ENCODE results near the gene KTN1.

The KTN1 gene

DNA sequence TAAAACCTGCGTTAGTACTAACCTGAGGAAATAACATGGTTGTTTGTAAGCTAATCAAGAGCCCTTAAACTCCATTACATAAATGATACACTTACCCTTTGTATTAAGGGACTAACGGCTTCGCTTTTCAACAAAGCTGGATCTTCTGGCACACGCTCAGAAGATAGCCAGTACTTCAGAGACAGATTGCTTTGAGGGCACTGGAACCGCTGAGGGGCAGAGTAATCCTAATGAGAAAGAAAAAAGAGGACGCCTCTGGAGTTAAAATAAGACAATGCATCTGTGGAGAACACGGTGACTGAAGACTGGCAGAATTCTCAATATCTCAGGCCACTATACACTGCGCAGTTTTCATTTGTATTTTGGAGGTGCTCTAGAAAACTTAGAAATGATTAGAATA is 1.5 kb upstream of the KTN1 start:
- DNase-seq = no peak

DNA sequence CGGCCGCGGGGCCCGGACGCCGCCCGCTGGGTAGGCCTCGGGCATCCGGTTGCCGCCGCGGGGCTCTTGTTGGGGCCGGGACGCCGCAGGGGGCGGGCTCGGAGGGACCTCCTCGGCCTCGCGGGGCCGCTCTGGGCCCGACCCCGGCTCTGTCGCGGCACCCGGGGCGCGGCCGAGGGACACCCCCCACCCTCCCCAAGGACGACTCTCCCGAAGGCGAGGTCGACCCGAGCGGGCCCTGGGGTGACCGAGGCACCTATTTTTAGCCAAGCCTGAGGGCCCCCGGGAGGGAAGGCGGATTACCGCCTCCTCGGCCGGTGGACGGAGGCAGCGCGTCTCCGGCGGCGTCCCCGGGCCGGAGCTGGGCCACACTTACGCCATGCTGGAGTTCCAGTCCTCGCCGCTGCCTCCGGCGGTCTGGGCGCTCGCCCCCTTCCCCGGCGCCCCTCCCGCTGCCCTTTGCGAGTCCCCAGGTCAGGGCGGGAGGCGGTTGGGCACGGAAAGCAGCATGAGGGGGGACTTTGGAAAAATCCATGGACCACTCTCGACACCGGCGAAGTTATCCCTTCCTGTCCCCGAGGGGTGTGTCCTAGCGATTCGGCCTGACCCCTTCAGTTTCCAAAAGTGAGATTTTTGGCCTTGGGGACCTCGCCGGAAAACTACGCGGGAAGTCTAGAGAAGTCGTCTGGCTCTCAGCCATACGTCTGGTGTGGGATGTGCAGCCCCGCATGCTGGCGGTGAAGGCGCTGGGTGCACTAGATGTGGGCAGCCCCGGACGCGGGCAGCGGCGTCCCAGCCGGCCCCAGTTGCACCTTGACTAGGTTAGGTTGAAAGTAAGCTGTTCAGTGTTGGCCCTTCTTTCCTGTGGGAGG is 699 bp downstream of the KTN1 start:
- peak; percentile 39 for DNase-seq

DNA sequence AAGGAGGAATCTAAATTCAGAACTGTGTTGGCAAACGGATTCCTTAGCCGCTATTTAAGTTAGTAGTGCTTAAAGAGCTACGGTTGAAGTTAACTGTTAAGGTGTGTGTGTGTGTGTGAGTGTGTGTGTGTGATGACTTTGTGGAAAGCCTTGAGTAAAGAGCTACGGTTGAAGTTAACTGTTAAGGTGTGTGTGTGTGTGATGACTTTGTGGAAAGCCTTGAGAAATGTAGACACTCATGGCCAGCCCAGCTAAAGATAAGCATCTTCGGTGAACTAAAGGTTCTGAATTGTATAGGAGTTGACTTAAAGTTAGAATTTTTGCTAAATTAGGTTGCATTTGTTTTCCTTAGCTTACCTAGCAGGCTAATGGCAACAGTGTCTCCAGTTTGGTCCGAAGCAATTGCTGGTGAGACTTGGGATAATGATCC is 1.4 kb downstream of the KTN1 start:
- no peak for DNase-seq

DNA sequence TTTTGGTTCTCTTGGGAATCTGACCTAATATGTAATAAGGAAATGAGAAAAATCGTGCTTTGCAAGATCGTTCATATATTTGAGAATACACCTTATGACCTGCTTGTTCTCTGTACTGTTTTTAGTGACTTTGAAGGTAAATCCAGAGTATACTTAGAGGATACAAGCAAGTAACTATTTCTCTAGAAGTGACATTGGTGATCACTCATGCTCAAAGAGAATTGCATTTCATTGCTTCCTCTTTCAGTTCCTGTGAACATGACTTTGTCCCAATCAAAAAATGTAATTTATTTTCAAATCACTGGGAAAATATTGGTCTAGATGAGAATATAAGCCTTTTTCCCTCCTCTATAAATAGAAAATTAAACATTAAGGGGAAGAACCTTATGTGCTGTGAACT is 2.7 kb downstream of the KTN1 start:
- DNase-seq = no peak

DNA sequence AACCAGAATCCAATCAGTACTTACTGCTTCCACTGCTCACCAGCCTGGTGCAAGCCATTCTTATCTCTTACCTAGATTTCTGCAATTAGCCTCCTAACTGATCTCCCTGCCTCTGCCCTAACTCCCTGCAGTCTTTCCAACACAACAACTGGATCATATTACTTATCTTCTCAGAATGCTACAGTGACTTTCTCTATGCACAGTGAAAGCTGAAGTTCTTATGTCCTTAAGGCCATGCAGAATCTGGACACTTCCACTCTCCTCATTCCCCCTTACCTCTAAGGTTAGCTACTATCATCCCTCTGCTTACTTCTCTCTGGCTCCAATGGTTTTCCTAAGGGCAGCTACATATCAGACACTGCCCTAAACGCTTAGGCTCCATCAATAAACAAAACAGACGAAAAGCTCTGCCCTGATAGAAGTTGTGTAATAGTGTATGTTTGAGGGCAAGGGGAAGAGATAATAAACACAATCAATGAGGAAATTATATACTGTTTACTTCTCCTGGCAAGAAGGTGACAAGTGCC is 4.0 kb downstream of the KTN1 start:
- DNase-seq = no peak

DNA sequence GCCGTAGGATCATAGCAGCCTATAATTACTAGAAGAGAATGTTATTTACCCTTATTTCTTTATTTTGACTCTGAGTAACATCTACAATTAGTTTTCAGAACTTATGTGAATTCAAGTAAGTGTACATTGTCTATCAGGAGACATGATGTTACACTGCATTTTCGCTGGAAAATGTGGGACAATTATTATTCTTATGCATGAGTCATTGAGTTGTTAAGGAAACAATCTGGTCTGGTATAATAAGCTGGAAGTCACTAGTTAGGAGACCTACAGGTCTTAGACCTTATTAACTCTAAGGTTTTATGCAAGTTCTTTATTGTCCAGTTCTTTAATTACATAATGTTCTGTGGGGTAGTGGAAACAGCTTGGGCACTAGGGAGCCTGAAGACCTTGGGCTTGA is 5.8 kb downstream of the KTN1 start:
- no peak for DNase-seq

DNA sequence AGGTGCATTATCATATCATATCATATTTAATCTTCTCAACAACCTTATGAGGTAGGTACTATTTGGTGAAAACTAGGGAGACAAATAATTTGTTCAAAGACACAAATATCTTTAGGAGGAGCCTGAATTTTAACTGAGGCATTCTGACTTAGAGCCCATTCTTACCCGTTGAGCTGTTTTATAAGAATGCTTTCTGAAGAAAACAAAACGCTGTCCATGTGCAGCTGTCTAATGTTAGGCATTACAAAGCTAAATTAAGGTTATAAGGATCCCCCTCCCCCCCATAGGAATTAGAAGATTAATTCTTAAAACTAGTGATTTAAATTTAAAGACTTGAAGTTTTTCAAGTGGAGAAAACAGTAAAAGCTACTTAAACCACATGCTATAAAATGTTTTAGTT is 6.4 kb downstream of the KTN1 start:
- no peak for DNase-seq

DNA sequence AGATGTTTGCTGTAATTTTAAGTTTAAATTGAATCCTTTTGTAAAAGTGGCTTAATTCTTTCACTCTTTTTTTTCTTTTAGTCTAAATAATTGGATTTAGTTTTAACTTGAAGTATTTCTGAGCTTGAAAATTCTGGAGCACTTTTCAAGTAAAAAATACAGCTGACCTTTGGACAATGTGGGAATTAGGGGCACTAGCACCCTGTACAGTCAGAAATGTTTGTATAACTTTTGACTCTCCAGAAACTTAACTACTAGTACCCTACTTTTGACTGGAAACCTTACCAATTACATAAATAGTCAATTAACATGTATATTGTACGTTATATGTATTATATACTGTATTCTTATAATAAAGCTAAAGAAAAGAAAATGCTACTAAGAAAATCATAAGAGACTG is 7.8 kb downstream of the KTN1 start:
- no peak for DNase-seq

DNA sequence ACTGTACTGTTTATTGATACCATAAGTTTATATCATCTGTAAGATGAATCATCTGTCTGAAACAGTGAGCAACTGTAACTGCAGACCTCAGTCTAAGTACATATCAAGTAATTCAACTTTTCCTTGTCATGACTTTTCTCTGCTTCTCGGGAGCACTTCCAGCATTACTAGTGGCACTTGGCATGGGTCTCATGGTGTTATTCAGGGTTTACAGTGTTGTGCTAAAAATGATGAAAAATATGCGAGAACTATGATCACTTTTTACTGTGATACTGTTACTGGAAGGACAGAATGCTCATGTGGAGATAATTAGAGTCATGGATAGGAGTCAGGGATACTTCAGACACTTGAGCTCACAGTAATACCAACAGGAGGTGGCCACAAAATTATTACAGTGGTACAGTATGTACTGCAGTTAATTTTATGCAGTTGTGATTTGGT is 8.3 kb downstream of the KTN1 start:
- DNase-seq = no peak

DNA sequence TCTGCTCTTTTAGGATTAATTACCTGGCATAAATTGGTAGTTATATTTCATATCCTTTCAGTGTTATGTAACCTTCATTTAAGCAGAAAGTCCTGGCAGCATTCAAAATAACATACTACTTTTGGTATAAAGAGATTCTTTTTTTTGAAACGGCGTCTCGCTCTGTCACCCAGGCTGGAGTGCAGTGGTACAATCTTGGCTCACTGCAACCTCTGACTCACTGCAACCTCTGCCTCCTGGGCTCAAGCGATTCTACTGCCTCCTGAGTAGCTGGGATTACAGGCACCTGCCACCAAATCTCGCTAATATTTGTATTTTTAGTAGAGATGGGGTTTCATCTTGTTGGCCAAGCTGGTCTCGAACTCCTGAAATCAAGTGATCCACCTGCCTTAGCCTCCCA is 9.2 kb downstream of the KTN1 start:
- DNase-seq = no peak

DNA sequence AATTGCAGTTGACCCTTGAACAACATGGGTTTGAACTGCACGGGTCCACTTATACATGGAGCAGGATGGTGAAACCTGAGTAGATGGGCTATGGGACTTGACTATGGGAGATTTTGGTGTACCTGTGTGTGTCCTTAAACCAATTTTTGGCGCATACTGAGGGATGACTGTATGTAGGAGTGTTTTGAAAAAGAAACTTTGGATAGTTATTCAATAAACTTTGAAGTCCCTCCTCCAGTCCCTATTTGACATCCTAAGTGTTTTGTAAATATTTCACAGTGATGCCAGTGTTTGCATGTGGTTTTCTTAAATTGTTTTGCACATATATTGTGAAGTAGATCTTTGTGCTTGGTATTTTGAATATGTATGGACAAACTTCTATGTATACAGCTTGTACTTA is 12.4 kb downstream of the KTN1 start:
- no peak for DNase-seq

DNA sequence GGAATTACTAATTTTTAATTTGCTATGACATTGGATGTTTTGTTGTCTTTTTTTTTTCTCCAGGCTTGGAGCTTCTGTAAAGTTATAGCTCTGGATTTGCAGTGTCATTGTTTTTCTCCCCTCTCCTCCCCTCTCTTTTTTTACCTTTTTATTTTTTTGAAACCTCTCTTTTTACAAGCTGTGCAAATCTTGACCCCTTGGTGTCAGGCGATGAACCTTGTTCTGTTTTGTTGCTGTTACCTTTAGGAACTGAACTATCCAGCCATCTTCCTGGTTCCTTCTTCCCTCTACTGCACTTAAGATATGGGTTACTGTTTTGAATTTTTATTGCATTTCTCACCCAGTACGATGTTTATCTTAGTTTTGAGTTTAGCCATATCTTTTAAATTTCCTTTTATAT is 13.7 kb downstream of the KTN1 start:
- no peak for DNase-seq

DNA sequence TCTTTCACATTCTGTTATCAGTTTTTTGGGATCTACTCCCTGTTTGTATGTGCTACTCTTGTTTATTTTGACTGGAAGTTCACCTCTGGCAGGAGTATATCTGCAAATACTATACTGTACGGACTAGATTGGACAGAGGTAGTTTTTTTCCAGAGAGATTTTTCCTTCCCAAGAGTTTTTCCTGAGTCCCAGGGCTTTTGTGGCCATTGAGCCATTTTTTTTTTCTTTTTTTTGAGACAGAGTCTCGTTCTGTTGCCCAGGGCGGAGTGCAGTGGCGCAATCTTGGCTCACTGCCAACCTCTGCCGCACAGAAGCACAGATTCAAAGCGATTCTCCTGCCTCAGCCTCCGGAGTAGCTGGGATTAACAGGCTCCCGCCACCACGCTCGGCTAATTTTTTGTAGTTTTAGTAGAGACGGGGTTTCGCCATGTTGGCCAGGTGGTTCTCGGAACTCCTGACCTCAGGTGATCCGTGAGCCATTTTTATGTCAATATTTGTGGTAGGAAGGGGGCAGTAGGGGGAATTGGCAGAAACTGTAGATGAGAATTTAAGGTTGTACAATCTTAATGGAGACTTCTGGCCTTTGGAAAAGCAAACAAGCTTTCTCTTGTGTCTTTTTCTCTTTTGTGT is 19.4 kb downstream of the KTN1 start:
- DNase-seq = no peak

DNA sequence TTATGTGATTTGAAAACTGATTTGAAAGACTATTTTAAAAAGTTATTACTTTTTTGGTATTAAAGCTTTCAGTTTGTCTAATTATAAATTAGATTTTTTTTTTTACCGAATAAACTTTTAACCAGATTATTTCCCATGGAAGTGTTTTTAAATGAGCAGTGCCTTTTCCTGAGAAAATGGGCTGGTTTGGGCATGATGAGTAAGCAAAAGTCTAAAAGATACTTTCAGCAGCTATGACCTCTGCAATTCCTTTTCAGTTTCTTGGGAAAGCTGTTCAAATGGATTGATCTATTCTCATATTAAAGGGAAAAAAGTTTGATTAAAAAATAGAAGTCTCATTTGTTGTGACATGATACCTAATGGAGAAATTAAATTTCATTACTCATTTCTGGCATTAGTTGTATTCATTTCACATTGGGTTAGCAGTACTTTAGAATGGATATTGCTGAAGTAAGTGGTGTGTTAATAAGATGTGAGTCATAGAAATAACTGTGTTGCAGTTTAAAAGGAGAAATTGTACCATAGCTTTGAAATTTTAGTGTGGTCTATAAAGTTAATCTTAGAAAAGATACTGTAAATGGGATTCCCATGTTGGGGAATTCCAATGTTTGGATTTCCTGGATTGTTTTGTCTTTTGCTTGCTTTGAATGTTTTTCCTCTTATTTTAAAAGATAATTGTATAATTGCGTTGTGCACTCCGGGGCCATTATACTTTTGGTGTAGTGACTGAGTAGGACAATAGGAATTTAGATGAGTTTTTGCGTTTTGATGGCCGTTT is 21.0 kb downstream of the KTN1 start:
- no peak for DNase-seq

DNA sequence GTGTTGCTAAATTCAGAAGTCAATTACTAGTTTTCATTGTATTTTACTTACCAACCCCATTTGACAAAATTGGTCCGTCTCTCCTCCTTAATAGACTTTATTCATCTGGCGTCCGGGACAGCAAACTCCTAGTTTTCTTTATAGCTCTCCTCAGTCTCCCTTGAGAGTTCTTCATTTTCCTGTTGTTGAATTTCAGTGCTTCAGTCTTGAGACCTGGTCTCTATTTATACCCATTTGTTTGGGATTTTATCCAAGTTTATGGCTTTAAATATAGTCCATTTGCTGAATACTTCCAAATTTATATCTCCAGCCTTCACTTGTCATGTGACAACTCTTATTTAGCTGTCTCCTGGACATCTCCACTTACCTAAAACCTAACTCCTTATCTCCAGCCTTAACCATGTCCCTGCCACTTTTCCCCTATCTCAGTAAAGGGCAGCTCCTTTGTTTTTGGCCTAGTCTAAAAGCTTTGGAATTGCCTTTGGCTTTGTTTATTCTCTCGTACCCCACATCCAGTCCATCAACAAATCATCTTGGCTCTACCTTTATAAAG is 23.5 kb downstream of the KTN1 start:
- no peak for DNase-seq

DNA sequence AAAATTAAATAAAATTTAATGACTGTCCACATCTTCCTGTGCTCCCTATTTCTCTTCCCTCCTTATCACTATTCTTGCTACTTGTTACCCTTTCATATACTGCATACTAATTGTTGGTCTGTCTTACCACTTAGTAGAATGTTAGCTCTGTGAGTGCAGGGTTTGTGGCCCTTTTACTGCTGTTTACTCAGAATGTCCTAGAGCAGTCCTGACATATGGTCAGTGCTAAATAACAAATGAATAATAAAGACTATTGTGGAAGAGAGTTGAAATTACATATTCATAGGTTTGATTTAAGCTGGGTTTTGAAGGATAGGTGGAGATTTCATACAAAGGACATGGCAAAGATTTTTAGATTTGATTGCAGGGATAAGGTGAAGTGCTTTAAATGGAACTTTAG is 24.5 kb downstream of the KTN1 start:
- DNase-seq = no peak

DNA sequence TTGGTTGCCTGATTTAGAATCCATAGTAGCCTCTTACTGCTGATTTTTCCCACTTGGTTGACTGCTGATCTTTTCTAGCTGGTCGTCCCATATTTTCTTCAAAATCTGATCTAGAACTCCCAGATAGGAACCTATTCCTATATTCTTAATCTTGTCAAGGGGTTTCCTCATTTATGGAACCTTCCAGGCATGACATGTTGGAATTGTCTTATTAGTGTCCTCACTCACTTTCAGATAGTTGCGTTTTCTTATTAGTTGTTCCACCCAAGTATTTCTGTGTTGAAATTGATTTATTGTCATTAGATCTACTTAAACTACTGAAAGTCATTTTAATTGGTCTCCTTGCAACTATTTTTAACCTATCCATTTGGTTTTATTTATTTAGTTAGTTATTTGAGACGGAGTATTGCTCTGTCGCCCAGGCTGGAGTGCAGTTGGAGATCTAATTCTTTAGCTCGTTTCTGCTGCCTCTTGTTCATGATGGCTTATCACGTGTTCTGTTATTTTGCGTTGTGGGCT is 25.0 kb downstream of the KTN1 start:
- DNase-seq = no peak

DNA sequence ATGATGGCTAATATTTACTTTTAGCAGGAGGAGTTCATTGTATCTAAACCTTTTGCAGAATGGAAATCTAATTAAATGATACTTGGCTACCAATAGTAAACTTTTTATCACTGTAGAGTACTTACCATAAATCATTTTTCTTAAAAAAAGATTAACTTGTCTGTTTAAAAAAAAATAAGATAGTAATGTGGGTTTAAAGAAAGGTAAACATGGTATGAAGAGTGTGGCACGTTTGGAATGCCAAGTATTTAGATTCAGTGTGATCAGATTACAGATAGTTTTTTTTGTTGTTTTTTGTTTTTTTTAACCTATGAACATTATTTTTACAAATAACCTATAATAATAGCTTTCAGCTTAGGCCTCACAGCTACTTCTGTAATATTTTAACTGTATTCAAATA is 25.8 kb downstream of the KTN1 start:
- DNase-seq = no peak

DNA sequence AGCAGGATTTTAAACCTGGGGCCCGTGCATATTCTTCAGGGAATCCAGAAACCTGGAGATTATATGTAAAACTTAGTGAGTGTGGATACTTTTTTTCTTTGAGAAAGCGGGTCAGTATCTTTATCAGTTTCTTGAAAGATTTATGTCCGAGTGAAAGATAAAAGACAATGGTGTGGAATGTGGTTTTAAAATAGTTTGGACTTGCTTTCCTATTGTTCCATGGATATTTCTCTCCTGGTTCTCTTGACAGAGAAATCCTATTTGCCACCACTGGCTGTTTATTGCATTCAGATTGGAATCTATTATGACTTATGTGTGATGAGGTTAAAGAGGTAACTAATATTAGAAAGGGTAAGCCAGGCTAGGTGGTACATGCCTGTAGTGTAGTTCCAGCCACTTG is 27.4 kb downstream of the KTN1 start:
- no peak for DNase-seq

DNA sequence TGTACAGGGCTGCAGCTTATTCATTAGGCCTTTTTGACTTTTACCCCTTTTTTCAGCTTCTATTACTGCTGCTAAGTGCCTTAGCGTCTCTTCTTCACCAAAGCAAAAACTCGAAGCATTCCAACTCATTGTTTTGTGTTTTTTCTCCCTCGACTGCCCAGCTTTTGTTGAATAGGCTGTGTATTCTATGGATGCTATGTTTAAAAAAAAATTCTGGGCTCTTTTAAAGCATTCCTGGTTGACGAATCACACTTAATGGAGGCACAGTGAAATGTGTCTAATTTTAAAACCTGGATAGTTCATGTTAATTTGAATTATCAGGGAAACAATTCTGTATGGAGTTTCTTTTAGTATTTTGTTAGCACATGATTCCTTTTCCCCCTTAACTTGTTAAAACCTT is 29.7 kb downstream of the KTN1 start:
- DNase-seq = no peak

DNA sequence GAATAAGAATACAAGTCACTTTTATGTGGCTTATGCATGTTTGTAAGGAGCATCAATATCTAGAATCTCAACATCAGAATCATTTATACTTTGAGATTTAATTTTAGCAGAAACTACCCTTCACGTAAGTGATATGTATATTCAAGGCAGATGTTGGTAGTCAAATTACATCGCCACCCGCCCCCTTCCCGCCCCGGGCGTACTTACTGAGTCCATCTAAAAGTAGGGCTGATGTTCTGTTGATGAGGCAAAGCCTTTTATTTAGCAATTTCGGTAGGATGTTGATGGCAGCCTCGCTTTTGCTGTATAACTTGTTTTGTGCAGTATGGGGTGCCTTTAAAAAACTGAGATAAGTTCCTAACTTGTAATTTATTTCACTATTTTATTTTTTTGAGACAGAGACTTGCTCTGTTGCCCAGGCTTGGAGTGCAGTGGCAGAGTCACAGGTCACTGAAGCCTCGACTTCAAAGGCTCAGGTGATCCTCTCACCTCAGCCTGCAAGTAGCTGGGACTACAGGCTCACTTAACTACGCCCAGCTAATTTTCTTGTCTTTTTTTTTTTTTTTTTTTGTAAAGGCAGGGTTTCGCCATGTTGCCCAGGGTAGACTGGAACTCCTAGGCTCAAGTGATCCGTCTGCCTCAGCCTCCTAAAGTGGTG is 30.8 kb downstream of the KTN1 start:
- DNase-seq = no peak

DNA sequence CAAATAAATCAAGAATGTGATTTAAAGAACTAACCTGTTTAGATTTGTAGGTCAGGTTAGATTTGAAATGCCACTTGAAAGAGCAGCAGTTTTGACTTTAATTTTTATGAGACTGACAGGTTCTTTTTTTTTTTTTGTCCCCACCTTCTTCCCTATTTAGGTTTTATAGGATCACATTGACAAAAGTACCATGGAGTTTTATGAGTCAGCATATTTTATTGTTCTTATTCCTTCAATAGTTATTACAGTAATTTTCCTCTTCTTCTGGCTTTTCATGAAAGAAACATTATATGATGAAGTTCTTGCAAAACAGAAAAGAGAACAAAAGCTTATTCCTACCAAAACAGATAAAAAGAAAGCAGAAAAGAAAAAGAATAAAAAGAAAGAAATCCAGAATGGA is 31.9 kb downstream of the KTN1 start:
- DNase-seq = no peak

Measured in effector CD8-positive, alpha-beta T cell (primary cell).